ELR (cell line): Measurements from ENCODE around the gene BCAN.

ENCODE experiments used
- DNase-seq: peaks from one replicate; pipeline ENCODE4 v3.0.0-alpha.2; 2015; ENCODE audit warnings: low read depth

Gene BCAN

DNA sequence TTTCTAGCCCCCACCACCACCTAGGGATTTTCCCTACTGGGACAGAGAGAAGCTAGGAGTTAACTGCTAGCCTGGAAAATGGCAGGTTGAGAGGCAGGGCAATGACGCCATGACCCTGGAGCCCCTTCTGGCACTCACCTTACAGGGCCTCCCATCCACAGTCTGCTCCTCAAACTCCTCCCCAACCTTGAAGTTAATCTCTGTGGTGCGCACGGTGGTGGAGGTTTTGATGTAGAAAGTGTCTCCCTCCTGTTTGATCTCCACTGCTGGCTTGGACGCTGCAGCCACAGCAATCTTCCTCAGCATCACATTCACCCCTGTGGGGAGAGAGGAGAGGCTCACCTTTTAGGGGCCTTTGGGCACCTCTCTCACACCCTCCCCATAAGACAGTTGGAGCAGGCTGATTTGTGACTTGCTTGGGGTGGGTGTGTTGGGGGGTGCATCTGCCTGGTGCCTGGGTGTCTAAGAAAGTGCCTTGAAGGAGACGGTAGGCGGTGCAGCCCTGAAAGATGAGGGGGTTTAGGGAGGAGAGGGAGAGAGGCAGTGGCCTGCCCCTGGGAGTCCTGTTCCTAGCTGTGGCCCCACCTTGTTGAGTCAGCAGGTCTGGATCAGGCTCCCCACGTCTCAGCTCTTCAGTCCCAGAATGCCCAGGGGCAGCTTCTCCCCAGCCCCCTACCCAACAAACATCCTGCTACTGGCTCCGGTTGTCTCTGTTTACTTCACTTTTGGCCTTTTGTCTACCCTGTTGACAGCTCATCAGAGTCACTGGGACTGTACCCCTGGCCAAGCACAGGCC lies 59.0 kb downstream of the BCAN start:
- DNase-seq = no peak

DNA sequence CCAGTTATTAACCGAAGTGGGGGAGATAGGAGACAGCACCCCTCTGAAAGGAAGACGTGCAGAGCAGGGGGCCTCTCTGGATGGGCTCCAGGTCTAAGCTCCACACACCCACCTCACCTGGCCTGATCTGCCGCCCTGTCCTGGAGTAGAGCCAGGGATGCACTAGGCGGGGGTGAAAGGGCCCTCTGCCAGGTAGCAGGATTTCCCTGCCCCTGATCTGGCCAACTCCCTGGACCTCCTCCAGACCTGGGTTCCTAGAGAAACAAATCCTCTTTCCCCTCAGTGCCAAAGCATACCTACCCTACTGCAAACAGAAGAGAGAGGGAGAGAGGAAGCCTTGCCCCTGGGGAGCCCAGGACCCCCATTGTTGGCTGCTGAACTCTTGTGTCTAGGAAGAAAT lies 61.4 kb downstream of the BCAN start:
- no peak for DNase-seq

DNA sequence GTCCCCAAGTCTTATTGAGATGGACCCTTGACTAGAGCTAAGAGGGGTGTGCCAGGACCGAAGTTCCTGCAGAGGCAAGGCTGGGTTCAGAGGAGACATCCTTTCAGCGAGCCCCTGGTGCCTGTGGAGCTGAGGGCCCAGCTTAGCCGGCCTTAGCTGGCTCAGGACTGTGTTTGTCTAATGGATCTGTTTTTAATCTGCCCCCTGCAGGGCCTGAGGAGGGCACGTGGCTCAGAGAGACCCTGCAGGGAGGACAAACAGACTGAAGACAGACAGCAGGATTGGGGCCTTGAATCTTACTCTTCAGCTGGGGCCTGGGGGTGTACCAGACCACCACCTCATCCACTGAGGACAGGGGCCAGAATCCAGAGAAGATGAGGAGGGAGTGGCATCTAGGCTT lies 61.8 kb downstream of the BCAN start:
- no peak for DNase-seq

DNA sequence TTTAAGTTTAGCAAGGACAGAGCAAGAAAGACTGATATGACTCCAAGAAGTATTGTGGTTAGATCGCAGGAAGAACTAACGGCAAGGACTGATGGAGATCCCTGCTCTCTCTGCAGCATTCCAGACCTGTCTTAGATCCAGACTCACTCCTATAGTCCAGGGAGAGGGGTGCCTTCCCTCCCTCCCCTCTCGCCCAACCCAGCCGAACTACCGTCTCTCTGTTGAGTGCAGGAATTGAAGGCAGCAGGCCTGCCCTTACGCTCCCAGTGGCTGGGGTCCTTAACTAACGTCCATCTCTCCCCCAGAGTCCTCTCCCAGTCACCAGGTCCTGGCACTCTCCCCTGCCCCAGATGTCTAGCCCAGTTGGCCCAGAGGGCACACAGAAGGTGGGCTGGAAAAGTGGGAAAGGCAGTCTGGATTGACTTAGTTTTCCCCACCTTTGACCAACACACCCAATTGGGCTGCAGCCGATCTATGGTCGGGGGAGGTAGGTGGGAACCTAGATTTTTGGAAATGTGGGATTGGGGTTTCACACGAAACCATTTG lies 62.3 kb downstream of the BCAN start:
- DNase-seq = no peak

DNA sequence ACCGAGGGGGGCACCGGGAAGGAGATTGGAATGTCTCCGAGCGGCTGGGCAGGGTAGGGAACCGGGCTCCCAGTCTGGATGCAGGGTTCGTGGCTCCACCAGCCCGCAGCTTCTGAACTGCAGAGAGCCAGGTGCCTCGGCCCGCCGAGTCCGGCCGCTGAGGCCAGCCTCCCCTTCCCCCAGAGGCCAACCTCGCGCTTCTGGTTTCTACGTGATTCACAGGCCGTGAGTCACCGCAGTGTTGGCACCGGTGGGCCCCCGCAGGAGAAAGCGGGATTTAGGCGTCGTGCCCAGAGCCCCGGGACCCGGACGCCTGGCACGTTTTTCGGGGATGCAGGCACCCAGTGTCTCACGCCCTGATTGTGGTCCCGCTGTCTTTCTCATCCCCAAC lies 63.0 kb downstream of the BCAN start:
- DNase-seq = peak; percentile 89

DNA sequence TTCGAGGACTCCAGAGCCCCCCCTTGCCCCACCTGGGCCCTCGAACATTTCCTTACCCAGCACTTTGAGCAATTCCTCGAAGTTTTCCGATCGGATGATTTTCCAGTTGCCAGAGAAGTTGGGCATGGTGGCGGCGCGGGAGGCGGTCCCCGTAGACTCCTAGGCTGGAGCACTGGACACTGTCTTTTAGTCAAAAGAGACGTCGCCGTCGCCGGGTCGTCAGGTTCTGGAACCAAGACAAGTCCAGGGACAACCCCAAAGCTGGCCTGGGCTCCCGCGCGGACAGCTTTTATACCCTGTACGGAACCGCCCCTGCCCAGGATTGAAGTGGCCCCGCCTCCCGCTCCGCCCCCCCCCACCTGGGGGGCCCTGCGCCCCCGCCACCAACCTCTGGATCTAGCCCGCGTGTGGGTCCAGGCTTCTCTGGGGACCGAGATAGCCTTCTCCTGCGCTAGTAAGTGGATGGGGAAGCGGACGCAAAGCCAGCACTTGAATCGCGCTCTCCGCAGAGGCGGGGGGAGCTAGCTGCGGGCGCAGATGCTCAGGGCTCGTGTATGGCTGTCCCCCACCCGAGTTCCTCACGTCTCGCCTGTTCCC lies 63.5 kb downstream of the BCAN start, which contains the start of gene CRABP2:
CRABP2 (minus strand) TSS at position 263 of the 597 bp plus-strand sequence; CDS start at position 126, 137 bp downstream.
- peak; percentile 41 for DNase-seq

DNA sequence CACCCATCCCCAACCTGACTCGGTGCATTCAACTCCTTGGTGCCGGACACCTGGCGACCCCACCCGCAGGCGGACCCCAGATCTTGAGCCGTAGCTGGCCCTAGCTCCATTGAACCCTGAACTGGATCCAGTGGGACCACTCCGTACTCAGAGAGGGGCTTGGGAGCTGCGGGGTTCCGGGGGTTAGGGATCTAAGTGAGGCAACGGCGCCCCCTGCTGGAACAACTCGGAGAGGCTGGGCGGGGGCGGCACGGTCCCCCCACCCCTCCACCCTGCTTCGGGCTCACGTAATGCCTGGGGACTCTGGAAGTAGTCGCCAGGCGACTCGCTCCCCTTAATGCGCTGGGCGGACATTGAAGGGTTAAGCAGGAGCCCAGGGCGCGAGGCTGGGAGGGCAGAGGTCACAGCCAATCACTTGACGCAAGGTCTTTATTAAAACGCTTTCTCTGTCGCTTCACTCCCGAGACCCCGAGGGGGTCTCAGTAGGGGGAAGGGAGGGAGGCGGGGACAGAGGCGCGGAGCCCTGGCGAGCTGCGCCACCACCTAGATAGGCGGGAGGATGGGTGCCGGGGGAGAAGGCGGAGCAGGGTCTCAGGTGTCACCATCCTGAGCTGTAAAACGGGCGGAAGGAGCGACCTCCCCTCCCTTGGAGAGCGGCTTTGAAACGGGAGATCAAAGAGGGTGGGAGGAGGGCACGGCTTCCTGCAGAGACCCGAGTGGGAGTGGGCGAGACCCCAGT lies 64.2 kb downstream of the BCAN start:
- peak; percentile 66 for DNase-seq

DNA sequence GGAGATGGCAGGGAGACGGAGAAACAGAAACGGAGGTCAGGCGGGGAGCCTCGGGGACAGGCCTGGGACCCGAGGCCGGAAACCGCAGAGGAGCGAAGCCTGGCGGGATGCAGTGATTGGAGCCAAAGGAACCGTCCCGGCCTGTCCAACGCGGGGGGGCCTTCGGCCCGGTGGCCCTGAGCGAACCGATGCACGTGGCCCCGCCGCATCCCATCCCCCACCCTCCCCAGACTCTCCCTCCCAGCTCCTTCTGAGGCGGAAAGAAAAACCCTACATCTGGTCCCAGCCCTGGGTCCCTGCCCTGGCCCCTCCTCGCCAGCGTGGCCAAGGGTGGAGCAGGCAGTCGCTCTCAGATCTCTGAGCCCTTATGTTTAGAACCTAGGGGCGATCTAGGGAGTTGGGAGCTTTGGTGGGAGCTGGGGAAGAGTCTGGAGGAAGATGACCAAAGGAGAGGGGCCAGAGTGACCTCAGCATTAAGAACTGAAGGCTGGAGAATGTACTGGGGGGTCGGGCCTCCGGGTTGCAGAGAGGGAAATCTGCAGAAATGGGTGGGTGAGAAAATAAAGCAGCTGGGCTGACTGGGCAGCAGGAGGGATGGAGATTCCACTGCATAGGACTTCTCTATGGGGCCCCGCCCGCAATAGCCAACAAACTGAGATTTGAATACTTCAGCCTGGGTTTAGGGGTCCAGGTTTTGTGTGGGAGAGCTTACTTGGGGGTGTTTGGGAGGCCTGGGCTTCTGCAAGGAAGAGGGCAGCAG lies 64.9 kb downstream of the BCAN start:
- DNase-seq = peak; percentile 34

DNA sequence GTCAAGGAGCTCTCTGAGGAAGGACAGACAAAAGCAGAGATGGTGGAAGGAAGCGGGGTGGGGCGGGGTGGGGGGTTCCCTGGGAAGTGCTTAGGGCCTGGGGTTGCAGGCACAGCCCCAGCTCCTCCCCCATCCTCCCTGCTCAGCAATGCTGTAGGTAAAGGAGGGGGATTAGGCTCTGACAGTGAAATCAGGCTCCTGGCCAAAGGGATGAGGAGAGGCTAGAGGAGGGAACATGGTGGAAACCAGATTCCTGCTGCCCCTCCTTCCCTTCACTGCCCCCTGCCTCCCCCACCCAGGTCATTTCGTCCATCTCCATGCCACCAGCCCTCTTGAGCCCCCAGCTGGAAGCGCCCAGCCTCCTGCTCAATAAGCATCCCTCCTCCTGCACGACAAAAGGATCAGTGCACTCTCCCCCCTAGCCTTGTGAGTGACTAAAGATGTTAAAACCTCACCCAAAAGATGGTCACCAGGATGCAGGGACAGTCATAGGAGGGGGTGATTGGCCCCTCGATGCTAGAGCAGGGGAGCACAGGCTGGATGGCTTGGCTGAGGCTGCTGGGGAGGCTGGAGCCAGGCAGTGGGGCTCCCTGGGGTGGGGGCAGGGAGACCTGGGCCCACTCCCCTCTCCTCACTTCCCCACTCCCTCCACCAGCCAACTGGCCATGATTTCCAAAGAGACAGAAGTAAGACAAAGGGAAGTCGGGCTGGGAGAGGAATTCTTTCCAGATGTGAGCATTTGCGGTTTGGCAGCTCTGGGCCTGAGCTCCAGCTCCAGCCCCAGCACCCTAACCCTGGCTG lies 65.7 kb downstream of the BCAN start:
- DNase-seq = peak; percentile 51

DNA sequence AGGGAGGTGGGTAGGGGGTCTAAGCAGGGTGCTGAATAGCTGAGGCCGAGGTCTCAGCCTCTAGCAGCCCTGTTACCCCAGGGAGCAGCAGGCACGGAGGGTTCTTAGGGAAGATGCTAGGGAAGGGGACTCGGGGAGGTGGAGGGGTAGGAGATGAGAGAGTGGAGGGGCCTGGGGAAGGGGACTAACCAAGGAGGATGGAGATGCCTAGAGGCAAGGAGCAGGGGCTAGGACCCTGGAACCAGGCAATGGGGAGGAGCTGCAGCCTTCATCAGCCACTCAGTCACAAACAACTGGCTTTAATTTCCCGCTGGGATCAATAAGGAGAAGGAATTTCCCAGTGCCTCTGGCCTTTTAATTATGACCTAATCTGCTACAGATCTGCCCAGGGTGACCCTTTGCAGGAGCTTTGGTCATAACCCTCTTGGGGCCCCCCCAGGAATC lies 66.3 kb downstream of the BCAN start:
- no peak for DNase-seq

DNA sequence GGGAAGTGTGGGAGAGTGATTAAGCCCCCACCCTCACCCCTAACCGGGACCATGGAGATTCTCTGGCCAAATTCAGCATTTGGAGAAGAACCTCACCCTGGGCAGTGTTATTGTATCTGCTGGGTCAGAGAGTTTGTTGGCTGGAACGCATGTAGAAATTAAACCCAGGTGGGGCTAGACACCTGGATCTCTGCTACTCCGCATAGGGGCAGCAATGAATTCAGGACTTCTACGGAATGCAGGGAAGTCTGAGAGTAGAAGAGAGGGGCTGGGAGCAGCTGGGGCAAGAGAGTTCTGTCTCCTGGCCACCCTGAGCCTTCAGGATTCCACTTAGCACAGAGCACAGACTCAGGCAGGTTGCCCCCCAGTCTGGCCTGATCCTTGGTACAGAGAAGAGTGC lies 67.1 kb downstream of the BCAN start:
- DNase-seq = no peak
